Mesangial cell (primary cell): ENCODE measurements around the gene ASPN. TPM values are rescaled to one million over a fixed set of nuclear protein-coding genes. Genes with fewer than 3 reads are reported as not detected.

ENCODE experiments used
- total RNA-seq: library from RNA; depleted of rRNA; stranded (reverse); fragments of >200 nt; gene quantifications from 2 replicates; pipeline ENCODE4 v1.2.3, GENCODE V29; 2015

ASPN gene
- total RNA-seq: not detected in 2 replicates

DNA sequence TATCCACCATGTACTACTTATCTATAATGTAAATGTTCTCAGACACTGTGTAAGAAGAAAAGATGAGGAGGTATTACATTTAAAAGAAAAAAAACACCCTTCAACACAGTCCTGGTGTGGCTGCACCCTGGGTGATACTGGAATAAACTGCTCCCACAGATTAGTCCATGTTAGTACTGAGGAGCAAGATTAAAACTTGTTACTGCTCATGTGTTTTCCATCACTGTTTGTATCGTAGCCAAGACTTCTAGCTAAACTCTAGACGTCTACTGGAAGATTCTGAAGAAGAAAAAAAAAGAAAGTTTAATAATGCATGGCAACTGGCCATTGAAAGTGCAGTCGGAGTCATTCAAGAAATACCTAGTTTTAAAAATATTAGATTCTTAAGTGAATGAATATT lies at the start of gene ASPN:
TSS of gene ASPN (minus strand) at position 178 of the 400 bp plus-strand sequence.

DNA sequence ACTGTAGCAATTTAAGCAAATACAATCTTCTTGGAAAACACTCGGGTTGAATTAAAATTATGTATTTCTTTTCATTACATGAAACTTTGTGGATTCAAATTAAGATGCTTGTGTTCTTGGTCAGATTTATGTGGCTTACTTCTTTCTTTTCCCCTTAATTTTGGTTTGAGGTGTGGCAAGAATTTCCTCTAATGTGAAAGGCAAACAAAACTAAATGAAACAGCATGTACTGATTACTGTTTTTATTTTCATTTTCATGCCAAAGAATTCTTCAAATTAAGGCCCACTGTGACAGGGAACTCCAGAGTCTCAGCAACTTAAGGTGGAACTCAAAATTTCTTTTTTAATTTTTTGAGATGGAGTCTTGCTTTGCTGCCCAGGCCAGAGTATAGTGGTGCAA lies 58.0 kb downstream of the ASPN start, which contains the start of gene OMD:
TSS of gene OMD (minus strand) at position 132 of the 400 bp plus-strand sequence. CDS start 6,913 bp downstream, outside the sequence.

Other genes starting within 250 kb of the ASPN start
- gene IARS1, start 188.8 kb downstream of the ASPN start, total RNA-seq: 114 and 144 TPM in 2 replicates
- gene NOL8, start 157.2 kb downstream of the ASPN start, total RNA-seq: 9.0 and 11.5 TPM in 2 replicates
- 2.0 and 7.2 TPM in 2 replicates for gene CENPP, start 156.6 kb downstream of the ASPN start, total RNA-seq
- not detected in 2 replicates for gene OGN, start 77.9 kb downstream of the ASPN start, total RNA-seq
- not detected in 2 replicates for gene OMD, start 58.0 kb downstream of the ASPN start, total RNA-seq
- 0.13 and 0.16 TPM in 2 replicates for gene ECM2, start 53.5 kb upstream of the ASPN start, total RNA-seq
- 4.7 and 10.1 TPM in 2 replicates for gene IPPK, start 187.6 kb upstream of the ASPN start, total RNA-seq